ENCODE results near the gene ESRRG. TPM values are rescaled to one million over a fixed set of nuclear protein-coding genes. Genes with fewer than 3 reads are reported as not detected.
A peak's percentile ranks its signal among the peaks of the same experiment; 100 is the strongest.

The ESRRG gene
- total and polyA plus RNA-seq, 2 donors (not counting 1 experiment from before 2014, with no cell fraction given), result 0.15 to 0.83 TPM

DNA sequence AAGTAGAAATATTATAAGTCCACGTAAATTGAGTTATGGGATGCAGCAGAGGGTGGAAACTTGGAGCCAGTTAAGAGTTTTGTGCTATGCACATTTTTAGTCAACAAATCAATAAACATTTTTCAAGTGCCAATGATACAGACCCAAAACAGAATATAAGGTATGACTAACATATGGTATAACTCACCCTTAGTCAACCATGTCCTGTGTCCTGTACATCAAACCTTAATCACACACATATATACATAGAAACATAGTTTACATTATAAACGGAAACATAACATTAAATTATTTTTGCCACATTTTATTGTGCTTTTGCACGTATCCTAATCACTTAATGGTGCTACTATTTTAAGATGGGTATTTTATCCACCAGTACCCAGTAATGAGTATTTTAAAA, 163.9 kb downstream of the ESRRG start:
- no peak overlapping the region for H3K4me2 ChIP-seq (ENCODE audit: extremely low read depth, insufficient read depth, low read length)
- no peak overlapping the region for H3K4me3 ChIP-seq (replicated peaks in 1 of 4; ENCODE audit: control extremely low read depth in 1 of 4, insufficient read depth in 1 of 4, low read depth in 3 of 4, low read length in 4 of 4)
- TF ChIP-seq EZH2 (IDR thresholded peaks at IDR 0.05; ENCODE audit: low read length, missing control alignments), result no peak
- TF ChIP-seq, protein P1, sequence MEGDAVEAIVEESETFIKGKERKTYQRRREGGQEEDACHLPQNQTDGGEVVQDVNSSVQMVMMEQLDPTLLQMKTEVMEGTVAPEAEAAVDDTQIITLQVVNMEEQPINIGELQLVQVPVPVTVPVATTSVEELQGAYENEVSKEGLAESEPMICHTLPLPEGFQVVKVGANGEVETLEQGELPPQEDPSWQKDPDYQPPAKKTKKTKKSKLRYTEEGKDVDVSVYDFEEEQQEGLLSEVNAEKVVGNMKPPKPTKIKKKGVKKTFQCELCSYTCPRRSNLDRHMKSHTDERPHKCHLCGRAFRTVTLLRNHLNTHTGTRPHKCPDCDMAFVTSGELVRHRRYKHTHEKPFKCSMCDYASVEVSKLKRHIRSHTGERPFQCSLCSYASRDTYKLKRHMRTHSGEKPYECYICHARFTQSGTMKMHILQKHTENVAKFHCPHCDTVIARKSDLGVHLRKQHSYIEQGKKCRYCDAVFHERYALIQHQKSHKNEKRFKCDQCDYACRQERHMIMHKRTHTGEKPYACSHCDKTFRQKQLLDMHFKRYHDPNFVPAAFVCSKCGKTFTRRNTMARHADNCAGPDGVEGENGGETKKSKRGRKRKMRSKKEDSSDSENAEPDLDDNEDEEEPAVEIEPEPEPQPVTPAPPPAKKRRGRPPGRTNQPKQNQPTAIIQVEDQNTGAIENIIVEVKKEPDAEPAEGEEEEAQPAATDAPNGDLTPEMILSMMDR (conservative IDR thresholded peaks at IDR 0.05 in 1 of 2, IDR thresholded peaks at IDR 0.05 in 1 of 2; ENCODE audit: low read depth in 1 of 2, low read length in 2 of 2), result no peak
- no peaks in the 10 kb centered on the region for H3K27me3 ChIP-seq (ENCODE audit: control insufficient read depth, insufficient read depth, low read length)
- H3K79me2 ChIP-seq (ENCODE audit: control insufficient read depth, insufficient read depth, low read length), result no peaks in the 10 kb centered on the region
- no peak overlapping the region for H3K27ac ChIP-seq (ENCODE audit: insufficient read depth, low read length)
- no peaks in the 10 kb centered on the region for H3K4me1 ChIP-seq (ENCODE audit: control insufficient read depth, extremely low read depth, insufficient read depth, low read length)
- no peaks in the 10 kb centered on the region for H3K36me3 ChIP-seq (ENCODE audit: control insufficient read depth, insufficient read depth, low read length)
- H4K20me1 ChIP-seq (ENCODE audit: control insufficient read depth, extremely low read depth, insufficient read depth, low read length), result no peaks in the 10 kb centered on the region
- no peak overlapping the region for H3K9ac ChIP-seq (ENCODE audit: insufficient read depth, low read length)
- no peak overlapping the region for H2AFZ ChIP-seq (ENCODE audit: low read length)
- no peak for DNase-seq (ENCODE audit: low read depth in 2 of 2)
- H3K9me3 ChIP-seq (ENCODE audit: control insufficient read depth, insufficient read depth, low read depth, low read length), result no peaks in the 10 kb centered on the region

DNA sequence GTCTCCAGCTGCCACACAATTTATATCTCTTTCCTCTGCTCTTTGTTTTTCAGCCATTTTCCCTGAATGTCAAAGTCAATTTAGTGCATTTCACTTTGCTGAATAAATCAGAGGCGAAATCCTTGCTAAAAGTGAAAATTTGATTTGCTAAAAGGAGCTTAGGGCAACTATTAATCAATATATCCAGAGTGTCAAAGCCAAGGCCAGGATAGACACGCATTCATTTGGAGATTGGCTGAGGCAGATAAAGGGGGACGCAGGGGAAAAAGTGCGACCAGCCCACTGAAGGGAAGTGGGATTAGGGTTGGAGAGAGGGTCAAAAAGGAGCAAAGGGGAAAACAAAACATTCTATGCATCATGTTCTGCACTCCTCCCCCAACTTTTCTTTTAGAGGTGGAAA, 167.6 kb downstream of the ESRRG start:
- TF ChIP-seq EZH2 (IDR thresholded peaks at IDR 0.05; ENCODE audit: low read length, missing control alignments), result no peak
- TF ChIP-seq, protein P1 (conservative IDR thresholded peaks at IDR 0.05 in 1 of 2, IDR thresholded peaks at IDR 0.05 in 1 of 2; ENCODE audit: low read depth in 1 of 2, low read length in 2 of 2), result no peak
- no peak overlapping the region for H3K4me2 ChIP-seq (ENCODE audit: extremely low read depth, insufficient read depth, low read length)
- no peaks in the 10 kb centered on the region for H3K4me1 ChIP-seq (ENCODE audit: control insufficient read depth, extremely low read depth, insufficient read depth, low read length)
- H3K79me2 ChIP-seq (ENCODE audit: control insufficient read depth, insufficient read depth, low read length), result no peaks in the 10 kb centered on the region
- H2AFZ ChIP-seq (ENCODE audit: low read length), result no peak overlapping the region
- no peaks in the 10 kb centered on the region for H4K20me1 ChIP-seq (ENCODE audit: control insufficient read depth, extremely low read depth, insufficient read depth, low read length)
- no peaks in the 10 kb centered on the region for H3K36me3 ChIP-seq (ENCODE audit: control insufficient read depth, insufficient read depth, low read length)
- no peak overlapping the region for H3K27ac ChIP-seq (ENCODE audit: insufficient read depth, low read length)
- no peak overlapping the region for H3K4me3 ChIP-seq (replicated peaks in 1 of 4; ENCODE audit: control extremely low read depth in 1 of 4, insufficient read depth in 1 of 4, low read depth in 3 of 4, low read length in 4 of 4)
- H3K27me3 ChIP-seq (ENCODE audit: control insufficient read depth, insufficient read depth, low read length), result no peaks in the 10 kb centered on the region
- DNase-seq (ENCODE audit: low read depth in 2 of 2), result no peak
- H3K9ac ChIP-seq (ENCODE audit: insufficient read depth, low read length), result no peak overlapping the region
- H3K9me3 ChIP-seq (ENCODE audit: control insufficient read depth, insufficient read depth, low read depth, low read length), result no peaks in the 10 kb centered on the region

- Histone ChIP-seq H3K4me1 (ENCODE audit: control insufficient read depth, extremely low read depth, insufficient read depth, low read length) (no peaks in the 10 kb centered on the region), H3K27me3 (ENCODE audit: control insufficient read depth, insufficient read depth, low read length) (no peaks in the 10 kb centered on the region), H3K27ac (ENCODE audit: insufficient read depth, low read length) (no peak overlapping the region), H3K4me3 (replicated peaks in 1 of 4; ENCODE audit: control extremely low read depth in 1 of 4, insufficient read depth in 1 of 4, low read depth in 3 of 4, low read length in 4 of 4) (no peak overlapping the region), H4K20me1 (ENCODE audit: control insufficient read depth, extremely low read depth, insufficient read depth, low read length) (no peaks in the 10 kb centered on the region), H3K79me2 (ENCODE audit: control insufficient read depth, insufficient read depth, low read length) (no peaks in the 10 kb centered on the region), H3K4me2 (ENCODE audit: extremely low read depth, insufficient read depth, low read length) (no peak overlapping the region), H3K9me3 (ENCODE audit: control insufficient read depth, insufficient read depth, low read depth, low read length) (no peaks in the 10 kb centered on the region), H3K9ac (ENCODE audit: insufficient read depth, low read length) (no peak overlapping the region), H2AFZ (ENCODE audit: low read length) (no peak overlapping the region), H3K36me3 (ENCODE audit: control insufficient read depth, insufficient read depth, low read length) (no peaks in the 10 kb centered on the region)
- TF ChIP-seq EZH2 (IDR thresholded peaks at IDR 0.05; ENCODE audit: low read length, missing control alignments), result no peak
- TF ChIP-seq, protein P1 (conservative IDR thresholded peaks at IDR 0.05 in 1 of 2, IDR thresholded peaks at IDR 0.05 in 1 of 2; ENCODE audit: low read depth in 1 of 2, low read length in 2 of 2), result no peak
- peak in 1 of 2 donors; percentile 6 for DNase-seq (ENCODE audit: low read depth in 2 of 2)
Measured at GRCh38 chr1:216554934-216555333, 168.3 kb downstream of the ESRRG start.

Measured in fibroblast of lung (primary cell).